Measurements from ENCODE around the gene SLBP. TPM values are rescaled to one million over a fixed set of nuclear protein-coding genes. Genes with fewer than 3 reads are reported as not detected.

SLBP gene
- total and polyA plus RNA-seq, 2 of the 8 experiments (the other 6 are each of a cell fraction or from before 2014, with no cell fraction given), result 44.1 to 49.0 TPM

DNA sequence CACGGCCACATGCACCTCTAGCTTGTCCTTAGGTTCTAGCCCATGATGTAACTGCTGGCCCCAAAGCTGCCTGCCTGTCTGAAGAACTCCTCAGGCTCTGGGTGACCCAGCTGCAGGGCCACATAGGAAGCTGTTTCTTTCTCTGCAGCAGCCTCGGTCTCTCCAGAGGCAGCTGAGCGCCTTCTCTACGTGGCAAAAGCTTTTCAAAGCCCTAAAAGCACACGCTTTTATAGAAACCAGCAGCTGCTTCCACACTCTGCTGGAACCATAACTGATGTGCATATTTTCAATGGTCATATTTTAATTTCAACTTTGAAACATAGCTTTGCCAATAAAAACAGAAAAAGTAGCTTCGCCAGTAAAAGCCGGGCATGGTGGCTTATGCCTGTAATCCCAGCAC is 65.4 kb downstream of the SLBP start (continued):
- TF ChIP-seq, protein P1, sequence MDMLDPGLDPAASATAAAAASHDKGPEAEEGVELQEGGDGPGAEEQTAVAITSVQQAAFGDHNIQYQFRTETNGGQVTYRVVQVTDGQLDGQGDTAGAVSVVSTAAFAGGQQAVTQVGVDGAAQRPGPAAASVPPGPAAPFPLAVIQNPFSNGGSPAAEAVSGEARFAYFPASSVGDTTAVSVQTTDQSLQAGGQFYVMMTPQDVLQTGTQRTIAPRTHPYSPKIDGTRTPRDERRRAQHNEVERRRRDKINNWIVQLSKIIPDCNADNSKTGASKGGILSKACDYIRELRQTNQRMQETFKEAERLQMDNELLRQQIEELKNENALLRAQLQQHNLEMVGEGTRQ (IDR thresholded peaks at IDR 0.05; ENCODE audit: low read length), result no peak
- TF ChIP-seq EZH2 (IDR thresholded peaks at IDR 0.05; ENCODE audit: low read depth, low read length, severe bottlenecking), result no peak
- no peak for TF ChIP-seq POU5F1 (IDR thresholded peaks at IDR 0.05; ENCODE audit: low read depth, low read length)
- TF ChIP-seq SIN3A (conservative IDR thresholded peaks at IDR 0.05 in 1 of 2, IDR thresholded peaks at IDR 0.05 in 1 of 2; ENCODE audit: low read depth in 1 of 2, low read length in 2 of 2), result no peak
- TF ChIP-seq, protein P2, sequence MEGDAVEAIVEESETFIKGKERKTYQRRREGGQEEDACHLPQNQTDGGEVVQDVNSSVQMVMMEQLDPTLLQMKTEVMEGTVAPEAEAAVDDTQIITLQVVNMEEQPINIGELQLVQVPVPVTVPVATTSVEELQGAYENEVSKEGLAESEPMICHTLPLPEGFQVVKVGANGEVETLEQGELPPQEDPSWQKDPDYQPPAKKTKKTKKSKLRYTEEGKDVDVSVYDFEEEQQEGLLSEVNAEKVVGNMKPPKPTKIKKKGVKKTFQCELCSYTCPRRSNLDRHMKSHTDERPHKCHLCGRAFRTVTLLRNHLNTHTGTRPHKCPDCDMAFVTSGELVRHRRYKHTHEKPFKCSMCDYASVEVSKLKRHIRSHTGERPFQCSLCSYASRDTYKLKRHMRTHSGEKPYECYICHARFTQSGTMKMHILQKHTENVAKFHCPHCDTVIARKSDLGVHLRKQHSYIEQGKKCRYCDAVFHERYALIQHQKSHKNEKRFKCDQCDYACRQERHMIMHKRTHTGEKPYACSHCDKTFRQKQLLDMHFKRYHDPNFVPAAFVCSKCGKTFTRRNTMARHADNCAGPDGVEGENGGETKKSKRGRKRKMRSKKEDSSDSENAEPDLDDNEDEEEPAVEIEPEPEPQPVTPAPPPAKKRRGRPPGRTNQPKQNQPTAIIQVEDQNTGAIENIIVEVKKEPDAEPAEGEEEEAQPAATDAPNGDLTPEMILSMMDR (IDR thresholded peaks at IDR 0.05; ENCODE audit: control extremely low read depth in 1 of 3, insufficient read depth in 1 of 3, low read depth in 1 of 3, low read length in 3 of 3), result no peak
- TF ChIP-seq TBP (IDR thresholded peaks at IDR 0.05; ENCODE audit: low read depth, low read length), result no peak
- TF ChIP-seq EGR1 (IDR thresholded peaks at IDR 0.05; ENCODE audit: borderline replicate concordance, low read depth, low read length), result no peak

Data from H1 (cell line).